DLD1 (cell line): ENCODE measurements around the gene LMTK2.

Experiments used
- in situ Hi-C: cut with HindIII; loops from 2 replicates; pipeline ENCODE4 v1.10.0; 2017; ENCODE audit warnings: low sequenced_read_pairs

LMTK2 gene

GRCh38 chr7:98174334-98175259 is 67.9 kb downstream of the LMTK2 start:
- in situ Hi-C loops, result no loop called here

GRCh38 chr7:98175260-98175940 is 68.7 kb downstream of the LMTK2 start:
- in situ Hi-C loops, result no loop called here

- in situ Hi-C loops, result no loop called here
These were observed 70.9 kb downstream of the LMTK2 start for GRCh38 chr7:98177553-98177952.

GRCh38 chr7:98178321-98178720 is 71.7 kb downstream of the LMTK2 start:
- in situ Hi-C loops, result no loop called here

GRCh38 chr7:98178762-98179490 is 72.3 kb downstream of the LMTK2 start:
- in situ Hi-C loops, result no loop called here

- in situ Hi-C loops, result no loop called here
These were observed 74.1 kb downstream of the LMTK2 start for GRCh38 chr7:98180751-98181150.

- in situ Hi-C loops, result no loop called here
These were observed 78.4 kb downstream of the LMTK2 start for GRCh38 chr7:98185101-98185500.

- in situ Hi-C loops, result no loop called here
These were observed 79.9 kb downstream of the LMTK2 start for GRCh38 chr7:98186452-98187137.

- in situ Hi-C loops, result no loop called here
These were observed 80.5 kb downstream of the LMTK2 start for GRCh38 chr7:98187138-98187502.

- in situ Hi-C loops, result no loop called here
These were observed 82.9 kb downstream of the LMTK2 start for GRCh38 chr7:98189559-98189958.

- in situ Hi-C loops, result no loop called here
These were observed 85.2 kb downstream of the LMTK2 start for GRCh38 chr7:98191668-98192431.

GRCh38 chr7:98192781-98193457 is 86.3 kb downstream of the LMTK2 start:
- in situ Hi-C loops, result no loop called here

GRCh38 chr7:98193474-98194180 is 87.0 kb downstream of the LMTK2 start:
- in situ Hi-C loops, result no loop called here

- in situ Hi-C loops, result no loop called here
These were observed 87.5 kb downstream of the LMTK2 start for GRCh38 chr7:98194186-98194585.

- in situ Hi-C loops, result no loop called here
These were observed 88.2 kb downstream of the LMTK2 start for GRCh38 chr7:98194672-98195457.

GRCh38 chr7:98196706-98197605 is 90.3 kb downstream of the LMTK2 start:
- in situ Hi-C loops, result no loop called here

- in situ Hi-C loops, result no loop called here
These were observed 92.5 kb downstream of the LMTK2 start for GRCh38 chr7:98199131-98199530.
